Keratinocyte (primary cell): ENCODE measurements around the gene EIF2B2.

Experiments used
- EZH2 ChIP-seq: IDR thresholded peaks from one replicate; pipeline ENCODE4 v1.6.1; 2012; ENCODE audit warnings: inconsistent platforms, mild to moderate bottlenecking, low read length, moderate library complexity
- TF ChIP-seq, protein P1 (sequence below), 3 experiments: IDR thresholded peaks in 1 of 3; conservative IDR thresholded peaks in 1 of 3; optimal IDR thresholded peaks in 1 of 3; 2 replicates in 2 of 3; 3 replicates in 1 of 3; pipeline versions ENCODE3 to v1.5.1; 2011; ENCODE audit warnings: low read length in 3 of 3, mild to moderate bottlenecking in 3 of 3, moderate library complexity in 2 of 3, control low read depth in 1 of 3, inconsistent platforms in 1 of 3; ENCODE audit not compliant: insufficient read depth in 2 of 3; ENCODE audit errors: extremely low read depth in 1 of 3

DNA sequence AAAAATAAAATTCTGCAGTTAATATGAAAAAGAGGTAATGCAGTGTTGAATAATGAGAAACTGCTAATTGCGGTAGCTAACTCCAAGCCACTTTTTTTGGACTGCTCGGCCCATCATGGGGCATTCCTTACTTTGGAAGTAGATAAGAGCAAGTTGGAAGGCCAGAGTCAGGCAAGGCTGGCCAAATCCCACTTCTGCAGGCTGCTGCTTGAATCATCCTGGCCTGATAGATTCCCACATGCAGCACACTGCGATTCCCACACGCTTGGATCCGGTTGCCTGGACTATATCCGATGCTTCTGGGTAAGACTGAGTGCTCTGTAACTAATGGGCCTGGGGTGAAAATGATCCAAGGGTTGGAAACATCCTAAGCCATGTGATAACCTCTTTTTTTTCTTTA lies 10.6 kb downstream of the EIF2B2 start:
- TF ChIP-seq, protein P1, sequence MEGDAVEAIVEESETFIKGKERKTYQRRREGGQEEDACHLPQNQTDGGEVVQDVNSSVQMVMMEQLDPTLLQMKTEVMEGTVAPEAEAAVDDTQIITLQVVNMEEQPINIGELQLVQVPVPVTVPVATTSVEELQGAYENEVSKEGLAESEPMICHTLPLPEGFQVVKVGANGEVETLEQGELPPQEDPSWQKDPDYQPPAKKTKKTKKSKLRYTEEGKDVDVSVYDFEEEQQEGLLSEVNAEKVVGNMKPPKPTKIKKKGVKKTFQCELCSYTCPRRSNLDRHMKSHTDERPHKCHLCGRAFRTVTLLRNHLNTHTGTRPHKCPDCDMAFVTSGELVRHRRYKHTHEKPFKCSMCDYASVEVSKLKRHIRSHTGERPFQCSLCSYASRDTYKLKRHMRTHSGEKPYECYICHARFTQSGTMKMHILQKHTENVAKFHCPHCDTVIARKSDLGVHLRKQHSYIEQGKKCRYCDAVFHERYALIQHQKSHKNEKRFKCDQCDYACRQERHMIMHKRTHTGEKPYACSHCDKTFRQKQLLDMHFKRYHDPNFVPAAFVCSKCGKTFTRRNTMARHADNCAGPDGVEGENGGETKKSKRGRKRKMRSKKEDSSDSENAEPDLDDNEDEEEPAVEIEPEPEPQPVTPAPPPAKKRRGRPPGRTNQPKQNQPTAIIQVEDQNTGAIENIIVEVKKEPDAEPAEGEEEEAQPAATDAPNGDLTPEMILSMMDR (optimal IDR thresholded peaks at IDR 0.05 in 1 of 3, IDR thresholded peaks at IDR 0.05 in 1 of 3, conservative IDR thresholded peaks at IDR 0.05 in 1 of 3; ENCODE audit: extremely low read depth in 1 of 3, insufficient read depth in 2 of 3, low read length in 3 of 3): no peak
- no peak for TF ChIP-seq EZH2
